SK-N-SH (cell line): ENCODE results near the gene TYR. TPM values are rescaled to one million over a fixed set of nuclear protein-coding genes. Genes with fewer than 3 reads are reported as not detected.
"Not testable (repeated sequence)": the region's sequence is repeated elsewhere in the genome, so short reads cannot be mapped to it uniquely, and the experiment has no call there.

Source experiments
- CTCF ChIA-PET: fragments of 300-600, 350-600 bp; formaldehyde crosslinking; extraction: SDS; loops from one replicate; lab custom pipeline; 2021; lab: Yijun Ruan, JAX
- POLR2A ChIA-PET: fragments of 350-600 bp; sonication (Branson Sonifier 250); formaldehyde crosslinking; extraction: SDS; loops from one replicate; lab custom pipeline; 2020; ENCODE audit warnings: antibody characterized with exemption, inconsistent platforms; lab: Yijun Ruan, JAX
- DNase-seq: peaks from one replicate; pipeline ENCODE4 v3.0.0; 2012
- H2AFZ ChIP-seq: fragments of 200-600 bp; sonication (generic); 2 replicates; pipeline ENCODE4 v1.8.1; 2016; ENCODE audit warnings: antibody characterized with exemption, mild to moderate bottlenecking, low read depth
- H3F3A ChIP-seq: fragments of 200-600 bp; sonication (generic); replicated peaks from 2 replicates; pipeline ENCODE3; 2016; ENCODE audit warnings: antibody characterized with exemption, mild to moderate bottlenecking; ENCODE audit not compliant: insufficient read depth
- H3K27ac ChIP-seq, 2 experiments: fragments of 200-500 bp in 1 of 2; fragments of 200-600 bp in 1 of 2; sonication (Bioruptor generic) in 1 of 2; sonication (generic), shearing (Covaris generic) in 1 of 2; 2 replicates each; pipeline versions ENCODE4 v1.5.1 to v1.6.1; 2014 to 2016; ENCODE audit warnings: low read depth in 2 of 2, inconsistent platforms in 1 of 2, low read length in 1 of 2, mild to moderate bottlenecking in 1 of 2, mixed read lengths in 1 of 2
- H3K27me3 ChIP-seq: fragments of 200-600 bp; sonication (generic), shearing (Covaris generic); 2 replicates; pipeline ENCODE4 v1.6.1; 2016; ENCODE audit warnings: mixed run types; ENCODE audit not compliant: insufficient read depth
- H3K36me3 ChIP-seq, 2 experiments: fragments of 200-500 bp in 1 of 2; fragments of 200-600 bp in 1 of 2; sonication (Bioruptor generic) in 1 of 2; sonication (generic) in 1 of 2; replicated peaks in 1 of 2; 2 replicates each; pipeline versions ENCODE3 to v1.5.1; 2014 to 2016; ENCODE audit warnings: low read length in 1 of 2, mild to moderate bottlenecking in 1 of 2; ENCODE audit not compliant: insufficient read depth in 2 of 2, control insufficient read depth in 1 of 2
- H3K4me1 ChIP-seq, 2 experiments: fragments of 200-500 bp in 1 of 2; fragments of 200-600 bp in 1 of 2; sonication (Bioruptor generic) in 1 of 2; sonication (generic), shearing (Covaris generic) in 1 of 2; 2 replicates each; pipeline versions ENCODE4 v1.5.1 to v1.6.1; 2014 to 2016; ENCODE audit warnings: low read depth in 1 of 2, low read length in 1 of 2, mixed run types in 1 of 2; ENCODE audit not compliant: insufficient read depth in 2 of 2, control insufficient read depth in 1 of 2
- H3K4me2 ChIP-seq: fragments of 200-600 bp; sonication (generic), shearing (Covaris generic); 2 replicates; pipeline ENCODE4 v1.6.1; 2017; ENCODE audit warnings: mixed run types
- H3K4me3 ChIP-seq, 2 experiments: fragments of 200-500 bp in 1 of 2; fragments of 200-600 bp in 1 of 2; sonication (Bioruptor generic) in 1 of 2; sonication (generic), shearing (Covaris generic) in 1 of 2; 2 replicates each; pipeline versions ENCODE4 v1.5.1 to v1.8.1; 2014 to 2016; ENCODE audit warnings: low read depth in 2 of 2, inconsistent platforms in 1 of 2, low read length in 1 of 2, mild to moderate bottlenecking in 1 of 2, mixed read lengths in 1 of 2, moderate library complexity in 1 of 2
- H3K79me2 ChIP-seq: fragments of 200-600 bp; sonication (generic); 2 replicates; pipeline ENCODE4 v1.8.1; 2017; ENCODE audit warnings: mild to moderate bottlenecking; ENCODE audit not compliant: insufficient read depth
- H3K9ac ChIP-seq: fragments of 200-600 bp; sonication (generic); 2 replicates; pipeline ENCODE4 v1.6.1; 2017; ENCODE audit warnings: mixed run types
- H3K9me2 ChIP-seq: fragments of 200-600 bp; sonication (generic); 2 replicates; pipeline ENCODE4 v1.6.1; 2017; ENCODE audit warnings: mixed run types
- H3K9me3 ChIP-seq: fragments of 200-600 bp; sonication (generic); 2 replicates; pipeline ENCODE4 v1.6.1; 2017; ENCODE audit warnings: mixed run types, mild to moderate bottlenecking, moderate library complexity
- H4K20me1 ChIP-seq: fragments of 200-600 bp; sonication (generic); 2 replicates; pipeline ENCODE4 v1.6.1; 2017; ENCODE audit warnings: mild to moderate bottlenecking, mixed run types; ENCODE audit not compliant: insufficient read depth
- ELF1 ChIP-seq: IDR thresholded peaks from 2 replicates; pipeline ENCODE4 v1.4.0; 2012
- FOSL2 ChIP-seq: IDR thresholded peaks from 2 replicates; pipeline ENCODE4 v1.4.0; 2012; ENCODE audit warnings: low read depth, mild to moderate bottlenecking, moderate library complexity, borderline replicate concordance
- FOXJ3 ChIP-seq: sonication (generic); formaldehyde crosslinking; IDR thresholded peaks from 2 replicates; pipeline ENCODE4 v1.5.1; 2020; ENCODE audit warnings: mild to moderate bottlenecking, missing genetic modification reagents
- GATA2 ChIP-seq: sonication (generic); formaldehyde crosslinking; IDR thresholded peaks from 2 replicates; pipeline ENCODE4 v1.5.0; 2020; ENCODE audit warnings: mild to moderate bottlenecking, missing genetic modification reagents
- NFIC ChIP-seq: IDR thresholded peaks from 2 replicates; pipeline ENCODE4 v1.4.0; 2012; ENCODE audit warnings: borderline replicate concordance
- TEAD4 ChIP-seq: IDR thresholded peaks from 2 replicates; pipeline ENCODE4 v1.4.0; 2012; ENCODE audit warnings: mild to moderate bottlenecking, borderline replicate concordance; ENCODE audit not compliant: insufficient read depth
- WGBS: methylation state at CpG from one replicate; pipeline ENCODE4 v1.1.6; 2017; ENCODE audit warnings: low lambda C conversion rate; 5-methylcytosine and 5-hydroxymethylcytosine counted together
- polyA plus RNA-seq, 3 experiments: library from polyadenylated mRNA; depleted of rRNA; stranded (reverse); fragments of >200 nt; gene quantifications; 2 replicates each; pipeline ENCODE4 v1.2.3, GENCODE V29; 2012
- TF ChIP-seq, protein P1 (sequence below): IDR thresholded peaks from 2 replicates; pipeline ENCODE4 v1.6.1; 2012; ENCODE audit warnings: mild to moderate bottlenecking, low read depth, low read length, moderate library complexity

The TYR gene
- polyA plus RNA-seq, 1 of the 3 experiments (the other 2 are of a cell fraction), result not detected

DNA sequence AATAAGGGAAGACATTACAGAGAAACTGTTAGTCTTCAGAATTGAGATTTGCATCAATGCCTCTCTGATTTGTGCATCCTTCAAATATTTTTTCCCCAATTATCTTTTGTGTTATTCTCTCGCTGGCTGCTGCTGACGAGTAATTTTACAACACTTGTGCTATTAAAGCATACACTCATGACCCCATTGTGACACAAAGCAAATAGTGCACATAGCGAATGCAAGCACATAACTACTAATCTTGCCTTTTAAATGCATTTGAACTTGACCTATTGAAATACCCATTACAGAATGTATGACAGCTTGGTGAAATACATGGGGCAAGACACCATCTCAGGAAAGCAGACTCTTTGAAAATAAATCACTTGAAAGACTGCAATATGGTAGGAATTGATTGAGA is 132.9 kb downstream of the TYR start:
- H3K79me2 ChIP-seq, CTCF ChIA-PET, H3K4me2 ChIP-seq, H3K9me2 ChIP-seq, H3K36me3 ChIP-seq, H3K4me1 ChIP-seq, H3K9me3 ChIP-seq, H3F3A ChIP-seq, H3K27me3 ChIP-seq, DNase-seq, H3K27ac ChIP-seq, H4K20me1 ChIP-seq, POLR2A ChIA-PET, H3K9ac ChIP-seq, H3K4me3 ChIP-seq, H2AFZ ChIP-seq: not testable (repeated sequence)
- 66% methylated on average over 3 of the region's 3 CpGs for WGBS

DNA sequence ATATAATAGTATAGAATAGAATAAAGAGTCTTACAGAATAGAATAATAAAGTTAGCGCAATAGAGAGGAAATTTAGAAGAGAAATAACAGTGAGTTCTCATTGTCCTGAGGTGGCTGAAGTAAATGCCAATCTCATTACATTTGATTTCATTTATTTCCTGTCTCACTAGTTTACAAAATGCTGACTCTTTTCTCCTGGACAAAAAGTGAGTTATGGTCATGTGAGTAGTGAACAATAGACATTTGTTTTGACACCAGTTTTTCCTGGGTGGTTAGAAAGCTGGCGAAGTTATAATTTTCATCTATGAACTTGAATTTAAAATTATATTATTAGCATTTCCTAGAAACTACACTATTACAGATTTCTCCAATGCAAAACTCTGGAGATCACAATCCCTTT is 143.7 kb downstream of the TYR start:
- no peaks in the 10 kb centered on the region for H3F3A ChIP-seq
- no peaks in the 10 kb centered on the region for H3K4me1 ChIP-seq
- H3K9me2 ChIP-seq, result no peaks in the 10 kb centered on the region
- H2AFZ ChIP-seq, result no peak overlapping the region
- 85% methylated on average over 2 of the region's 2 CpGs for WGBS
- H3K27ac ChIP-seq, result no peak overlapping the region
- H3K79me2 ChIP-seq, result no peaks in the 10 kb centered on the region
- CTCF ChIA-PET, result no interaction called here
- TF ChIP-seq FOXJ3 (CRISPR knock-in tag) (no peak), NFIC (no peak), FOSL2 (no peak)
- TF ChIP-seq, protein P1, sequence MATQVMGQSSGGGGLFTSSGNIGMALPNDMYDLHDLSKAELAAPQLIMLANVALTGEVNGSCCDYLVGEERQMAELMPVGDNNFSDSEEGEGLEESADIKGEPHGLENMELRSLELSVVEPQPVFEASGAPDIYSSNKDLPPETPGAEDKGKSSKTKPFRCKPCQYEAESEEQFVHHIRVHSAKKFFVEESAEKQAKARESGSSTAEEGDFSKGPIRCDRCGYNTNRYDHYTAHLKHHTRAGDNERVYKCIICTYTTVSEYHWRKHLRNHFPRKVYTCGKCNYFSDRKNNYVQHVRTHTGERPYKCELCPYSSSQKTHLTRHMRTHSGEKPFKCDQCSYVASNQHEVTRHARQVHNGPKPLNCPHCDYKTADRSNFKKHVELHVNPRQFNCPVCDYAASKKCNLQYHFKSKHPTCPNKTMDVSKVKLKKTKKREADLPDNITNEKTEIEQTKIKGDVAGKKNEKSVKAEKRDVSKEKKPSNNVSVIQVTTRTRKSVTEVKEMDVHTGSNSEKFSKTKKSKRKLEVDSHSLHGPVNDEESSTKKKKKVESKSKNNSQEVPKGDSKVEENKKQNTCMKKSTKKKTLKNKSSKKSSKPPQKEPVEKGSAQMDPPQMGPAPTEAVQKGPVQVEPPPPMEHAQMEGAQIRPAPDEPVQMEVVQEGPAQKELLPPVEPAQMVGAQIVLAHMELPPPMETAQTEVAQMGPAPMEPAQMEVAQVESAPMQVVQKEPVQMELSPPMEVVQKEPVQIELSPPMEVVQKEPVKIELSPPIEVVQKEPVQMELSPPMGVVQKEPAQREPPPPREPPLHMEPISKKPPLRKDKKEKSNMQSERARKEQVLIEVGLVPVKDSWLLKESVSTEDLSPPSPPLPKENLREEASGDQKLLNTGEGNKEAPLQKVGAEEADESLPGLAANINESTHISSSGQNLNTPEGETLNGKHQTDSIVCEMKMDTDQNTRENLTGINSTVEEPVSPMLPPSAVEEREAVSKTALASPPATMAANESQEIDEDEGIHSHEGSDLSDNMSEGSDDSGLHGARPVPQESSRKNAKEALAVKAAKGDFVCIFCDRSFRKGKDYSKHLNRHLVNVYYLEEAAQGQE, result no peak
- TF ChIP-seq, all 33 proteins: peak for 0
- POLR2A ChIA-PET, result no interaction called here
- peaks cover 0 to 6% of the 10 kb centered on the region in 2 experiments for H3K36me3 ChIP-seq
- DNase-seq, result no peak
- no peaks in the 10 kb centered on the region for H4K20me1 ChIP-seq
- H3K9ac ChIP-seq, result no peak overlapping the region
- no peak overlapping the region for H3K4me3 ChIP-seq
- H3K4me2 ChIP-seq, result no peak overlapping the region
- H3K9me3 ChIP-seq, result no peaks in the 10 kb centered on the region
- no peaks in the 10 kb centered on the region for H3K27me3 ChIP-seq

DNA sequence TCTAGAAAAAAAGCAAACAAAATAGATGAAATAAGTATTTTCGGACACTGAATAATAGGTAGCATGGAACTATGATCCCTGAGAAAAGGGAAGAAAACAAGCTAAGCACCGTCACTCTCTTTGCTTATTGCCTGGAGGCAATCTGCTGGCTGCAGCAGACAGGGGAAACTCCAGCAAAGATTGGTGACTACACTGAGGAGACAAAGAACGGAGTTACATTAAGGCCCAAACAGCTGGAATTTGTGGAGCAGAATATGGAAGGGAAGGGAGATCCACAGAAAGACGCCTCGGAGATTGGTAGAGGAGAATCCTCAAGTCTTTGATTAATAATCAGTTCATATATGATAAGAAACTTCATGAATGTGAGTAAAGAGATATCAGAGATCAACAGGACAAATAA is 150.2 kb downstream of the TYR start:
- peaks cover 0 to 4% of the 10 kb centered on the region in 2 experiments for H3K36me3 ChIP-seq
- CTCF ChIA-PET, result no interaction called here
- POLR2A ChIA-PET, result no interaction called here
- H3K4me1 ChIP-seq, result no peaks in the 10 kb centered on the region; a peak in 1 of 4 replicates
- no peaks in the 10 kb centered on the region for H3F3A ChIP-seq
- H3K9ac ChIP-seq, result no peak overlapping the region
- no peaks in the 10 kb centered on the region for H3K9me2 ChIP-seq
- no peak for TF ChIP-seq NFIC
- TF ChIP-seq GATA2 (CRISPR knock-in tag), result no peak
- TF ChIP-seq ELF1, result no peak
- no peak for TF ChIP-seq TEAD4
- TF ChIP-seq FOXJ3 (CRISPR knock-in tag), result no peak
- no peak for TF ChIP-seq FOSL2
- no peaks in the 10 kb centered on the region for H3K9me3 ChIP-seq
- 76% methylated on average over 5 of the region's 5 CpGs for WGBS
- no peak overlapping the region for H2AFZ ChIP-seq
- no peaks in the 10 kb centered on the region for H4K20me1 ChIP-seq
- no peak overlapping the region for H3K4me2 ChIP-seq
- no peaks in the 10 kb centered on the region for H3K79me2 ChIP-seq
- DNase-seq, result no peak
- H3K4me3 ChIP-seq, result no peak overlapping the region
- H3K27me3 ChIP-seq, result no peaks in the 10 kb centered on the region
- H3K27ac ChIP-seq, result no peak overlapping the region

DNA sequence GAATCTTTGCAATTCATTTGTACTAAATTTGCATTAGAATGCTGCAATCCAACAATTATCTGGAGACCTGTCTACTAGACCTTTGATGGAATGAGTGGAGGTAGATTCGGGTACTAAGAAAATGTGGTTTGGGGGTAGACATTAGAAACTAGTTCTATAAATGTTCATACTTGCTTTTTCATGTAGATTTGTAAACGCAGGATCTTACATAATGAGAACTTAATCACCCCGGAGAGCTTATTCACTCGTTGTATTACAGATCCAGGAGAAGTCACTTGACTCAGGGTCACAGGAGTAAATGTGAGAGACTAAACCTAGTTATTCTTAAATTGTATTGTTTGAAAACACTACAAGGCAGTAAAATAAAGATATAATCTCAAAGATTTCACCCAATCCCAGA is 154.3 kb downstream of the TYR start:
- 86% methylated on average over 4 of the region's 4 CpGs for WGBS
- H3F3A ChIP-seq, CTCF ChIA-PET, H4K20me1 ChIP-seq, DNase-seq, H3K4me3 ChIP-seq, H3K4me1 ChIP-seq, H2AFZ ChIP-seq, POLR2A ChIA-PET, H3K9me3 ChIP-seq, H3K4me2 ChIP-seq, H3K9ac ChIP-seq, H3K36me3 ChIP-seq, H3K9me2 ChIP-seq, H3K27ac ChIP-seq, H3K79me2 ChIP-seq, H3K27me3 ChIP-seq: not testable (repeated sequence)
